ENCODE results near the gene PARD3. TPM values are rescaled to one million over a fixed set of nuclear protein-coding genes. Genes with fewer than 3 reads are reported as not detected.
"Not testable (repeated sequence)": the region's sequence is repeated elsewhere in the genome, so short reads cannot be mapped to it uniquely, and the experiment has no call there.

Gene PARD3
- total RNA-seq, 4 donors from 2014 or later, result 27.3 to 65.3 (median 55.6) TPM

GRCh38 chr10:34397324-34397723 lies 417.8 kb downstream of the PARD3 start:
- no peak for TF ChIP-seq EP300 (IDR thresholded peaks at IDR 0.05; ENCODE audit: low read depth)
- TF ChIP-seq, protein P1, sequence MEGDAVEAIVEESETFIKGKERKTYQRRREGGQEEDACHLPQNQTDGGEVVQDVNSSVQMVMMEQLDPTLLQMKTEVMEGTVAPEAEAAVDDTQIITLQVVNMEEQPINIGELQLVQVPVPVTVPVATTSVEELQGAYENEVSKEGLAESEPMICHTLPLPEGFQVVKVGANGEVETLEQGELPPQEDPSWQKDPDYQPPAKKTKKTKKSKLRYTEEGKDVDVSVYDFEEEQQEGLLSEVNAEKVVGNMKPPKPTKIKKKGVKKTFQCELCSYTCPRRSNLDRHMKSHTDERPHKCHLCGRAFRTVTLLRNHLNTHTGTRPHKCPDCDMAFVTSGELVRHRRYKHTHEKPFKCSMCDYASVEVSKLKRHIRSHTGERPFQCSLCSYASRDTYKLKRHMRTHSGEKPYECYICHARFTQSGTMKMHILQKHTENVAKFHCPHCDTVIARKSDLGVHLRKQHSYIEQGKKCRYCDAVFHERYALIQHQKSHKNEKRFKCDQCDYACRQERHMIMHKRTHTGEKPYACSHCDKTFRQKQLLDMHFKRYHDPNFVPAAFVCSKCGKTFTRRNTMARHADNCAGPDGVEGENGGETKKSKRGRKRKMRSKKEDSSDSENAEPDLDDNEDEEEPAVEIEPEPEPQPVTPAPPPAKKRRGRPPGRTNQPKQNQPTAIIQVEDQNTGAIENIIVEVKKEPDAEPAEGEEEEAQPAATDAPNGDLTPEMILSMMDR (IDR thresholded peaks at IDR 0.05), result no peak
- TF ChIP-seq POLR2A (IDR thresholded peaks at IDR 0.05), result no peak
- no peak for TF ChIP-seq POLR2AphosphoS5 (IDR thresholded peaks at IDR 0.05)
- H3K4me1 ChIP-seq, result no peaks in the 10 kb centered on the region
- no peaks in the 10 kb centered on the region for H3K9me3 ChIP-seq
- in situ Hi-C loops (cut with MboI; ENCODE audit: low pct_ligation_motif_present in 1 of 4, low pct_unique_long_range_greater_than_20kb in 1 of 4, low sequenced_read_pairs in 3 of 4) (no loop called here), intact Hi-C loops (cut with DNase I; ENCODE audit: low total_unique reads) (no loop called here)
- H3K27ac ChIP-seq, result no peak overlapping the region
- WGBS, 2 donors (ENCODE audit: low coverage in 1 of 2), result 63% methylated on average over 1 of the region's 1 CpG
- DNase-seq, result no peak
- no peaks in the 10 kb centered on the region for H3K36me3 ChIP-seq
- no peaks in the 10 kb centered on the region for H3K27me3 ChIP-seq
- H3K4me3 ChIP-seq, result no peak overlapping the region

GRCh38 chr10:34396663-34397062 lies 418.4 kb downstream of the PARD3 start:
- intact Hi-C loops (cut with DNase I; ENCODE audit: low total_unique reads), result no loop called here
- no peak overlapping the region for H3K27ac ChIP-seq
- no peak for TF ChIP-seq POLR2A (IDR thresholded peaks at IDR 0.05)
- TF ChIP-seq EP300 (IDR thresholded peaks at IDR 0.05; ENCODE audit: low read depth), result no peak
- TF ChIP-seq, protein P1 (IDR thresholded peaks at IDR 0.05), result no peak
- no peak for TF ChIP-seq POLR2AphosphoS5 (IDR thresholded peaks at IDR 0.05)
- H3K4me1 ChIP-seq, result no peaks in the 10 kb centered on the region
- H3K9me3 ChIP-seq, result no peaks in the 10 kb centered on the region
- WGBS, 2 donors (ENCODE audit: low coverage in 1 of 2), result 86 to 100% methylated on average over 1 to 2 of the region's 2 CpGs
- no peak overlapping the region for H3K4me3 ChIP-seq
- in situ Hi-C loops (cut with MboI; ENCODE audit: low pct_ligation_motif_present in 1 of 4, low pct_unique_long_range_greater_than_20kb in 1 of 4, low sequenced_read_pairs in 3 of 4), result no loop called here
- no peak for DNase-seq
- no peaks in the 10 kb centered on the region for H3K27me3 ChIP-seq
- no peaks in the 10 kb centered on the region for H3K36me3 ChIP-seq

DNA sequence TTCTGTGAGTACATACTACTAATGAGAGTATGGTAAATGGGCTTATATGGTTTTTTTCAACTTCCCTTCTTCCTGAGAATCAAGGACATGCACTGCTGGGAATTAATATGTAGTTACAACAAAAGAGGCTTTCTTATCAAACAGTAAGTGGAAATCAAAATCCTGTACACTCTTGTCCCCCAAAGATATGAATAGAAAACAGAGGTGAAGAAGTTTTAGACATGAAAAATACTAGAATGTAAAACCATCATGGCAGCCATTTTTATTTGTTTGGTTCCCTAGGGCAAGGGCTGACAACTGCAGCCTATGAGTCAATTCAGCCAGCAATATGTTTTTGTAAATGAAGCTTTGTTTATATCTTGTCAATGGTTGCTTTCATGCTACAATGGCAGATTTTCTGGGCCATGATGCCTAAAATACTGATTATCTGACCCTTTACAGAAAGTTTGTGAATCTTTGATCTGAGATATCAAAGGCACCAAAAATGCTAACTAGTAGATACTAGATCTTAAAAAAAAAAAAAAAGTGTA lies 422.4 kb downstream of the PARD3 start:
- no peaks in the 10 kb centered on the region for H3K36me3 ChIP-seq

DNA sequence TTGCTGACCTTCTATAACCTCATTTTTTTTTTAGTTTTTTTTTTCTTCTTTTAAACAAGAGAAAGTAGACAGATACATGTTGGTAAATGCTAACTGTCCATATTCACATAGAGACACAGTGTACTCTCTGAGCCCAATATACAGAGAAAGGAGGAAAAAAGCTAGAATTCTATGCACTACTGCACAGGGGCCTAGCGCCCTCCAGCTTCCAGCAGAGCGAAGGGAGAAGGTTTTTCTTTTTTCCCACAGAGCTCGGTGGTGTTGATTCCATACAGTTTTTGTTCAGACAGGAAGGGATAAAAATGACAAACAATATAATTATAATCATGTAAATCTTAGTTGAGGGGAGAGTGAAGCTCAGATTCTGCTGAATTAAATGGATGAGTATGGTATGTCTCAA lies 423.9 kb downstream of the PARD3 start:
- not testable (repeated sequence) for H3K27ac ChIP-seq

More for the DNA sequence above, 422.4 kb downstream of the PARD3 start:
- H3K4me1 ChIP-seq, result no peaks in the 10 kb centered on the region
- no peaks in the 10 kb centered on the region for H3K27me3 ChIP-seq
- H3K4me3 ChIP-seq, result no peak overlapping the region
- H3K9me3 ChIP-seq, result no peaks in the 10 kb centered on the region
- TF ChIP-seq POLR2A (IDR thresholded peaks at IDR 0.05) (no peak), POLR2AphosphoS5 (IDR thresholded peaks at IDR 0.05) (no peak), EP300 (IDR thresholded peaks at IDR 0.05; ENCODE audit: low read depth) (no peak)
- TF ChIP-seq, protein P1 (IDR thresholded peaks at IDR 0.05), result no peak
- intact Hi-C loops (cut with DNase I; ENCODE audit: low total_unique reads) (no loop called here), in situ Hi-C loops (cut with MboI; ENCODE audit: low pct_ligation_motif_present in 1 of 4, low pct_unique_long_range_greater_than_20kb in 1 of 4, low sequenced_read_pairs in 3 of 4) (no loop called here)
- no peak for DNase-seq
- no peak overlapping the region for H3K27ac ChIP-seq

GRCh38 chr10:34389801-34390200 lies 425.3 kb downstream of the PARD3 start:
- H3K4me1 ChIP-seq, result no peaks in the 10 kb centered on the region
- WGBS, 2 donors (ENCODE audit: low coverage in 1 of 2), result 89 to 100% methylated on average over 3 of the region's 3 CpGs
- no peaks in the 10 kb centered on the region for H3K9me3 ChIP-seq
- no peak for TF ChIP-seq POLR2AphosphoS5 (IDR thresholded peaks at IDR 0.05)
- TF ChIP-seq, protein P1 (IDR thresholded peaks at IDR 0.05), result no peak
- no peak for DNase-seq
- in situ Hi-C loops (cut with MboI; ENCODE audit: low pct_ligation_motif_present in 1 of 4, low pct_unique_long_range_greater_than_20kb in 1 of 4, low sequenced_read_pairs in 3 of 4) (no loop called here), intact Hi-C loops (cut with DNase I; ENCODE audit: low total_unique reads) (no loop called here)
- no peak overlapping the region for H3K4me3 ChIP-seq
- no peaks in the 10 kb centered on the region for H3K27me3 ChIP-seq
- no peaks in the 10 kb centered on the region for H3K36me3 ChIP-seq
- H3K27ac ChIP-seq, result no peak overlapping the region

More for the DNA sequence above, 423.9 kb downstream of the PARD3 start:
- H3K36me3 ChIP-seq; H3K4me3 ChIP-seq; H3K9me3 ChIP-seq; in situ Hi-C loops (cut with MboI; ENCODE audit: low pct_ligation_motif_present in 1 of 4, low pct_unique_long_range_greater_than_20kb in 1 of 4, low sequenced_read_pairs in 3 of 4); intact Hi-C loops (cut with DNase I; ENCODE audit: low total_unique reads); H3K4me1 ChIP-seq; DNase-seq; H3K27me3 ChIP-seq: not testable (repeated sequence)
- WGBS, 2 donors (ENCODE audit: low coverage in 1 of 2), result 68 to 71% methylated on average over 2 to 3 of the region's 3 CpGs
